Small intestine (tissue), 7 donors: ENCODE results near the gene DNMT1. TPM values are rescaled to one million over a fixed set of nuclear protein-coding genes. Genes with fewer than 3 reads are reported as not detected.

ENCODE experiments used
- DNase-seq, 2 donors: peaks; one replicate each; pipeline versions ENCODE4 v3.0.0 to v3.0.0-alpha.2; 2013
- FAIRE-seq: peaks from 2 replicates; lab custom pipeline; 2012; peaks lifted over from hg19 to GRCh38; lab: Jason Lieb, UNC
- H3K27ac ChIP-seq, 3 donors: one replicate each; pipeline ENCODE4 v1.5.1; 2013; ENCODE audit warnings: low read length in 2 of 3, mild to moderate bottlenecking in 2 of 3, control low read depth in 1 of 3, inconsistent platforms in 1 of 3, low read depth in 1 of 3, moderate library complexity in 1 of 3
- H3K27me3 ChIP-seq, 3 donors: one replicate each; pipeline ENCODE4 v1.6.1; 2013; ENCODE audit warnings: low read length in 3 of 3, inconsistent platforms in 1 of 3; ENCODE audit not compliant: control insufficient read depth in 3 of 3, insufficient read depth in 3 of 3
- H3K36me3 ChIP-seq, 3 donors: one replicate each; pipeline ENCODE4 v1.6.1; 2013; ENCODE audit warnings: low read length in 3 of 3, inconsistent platforms in 1 of 3, low read depth in 1 of 3, mild to moderate bottlenecking in 1 of 3, moderate library complexity in 1 of 3; ENCODE audit not compliant: control insufficient read depth in 3 of 3, insufficient read depth in 2 of 3
- H3K4me1 ChIP-seq, 3 donors: one replicate each; pipeline ENCODE4 v1.6.1; 2013; ENCODE audit warnings: low read length in 2 of 3, inconsistent platforms in 1 of 3, low read depth in 1 of 3, mild to moderate bottlenecking in 1 of 3, moderate library complexity in 1 of 3; ENCODE audit not compliant: control insufficient read depth in 3 of 3, insufficient read depth in 2 of 3
- H3K4me3 ChIP-seq, 3 donors: one replicate each; pipeline ENCODE4 v1.5.1; 2013; ENCODE audit warnings: low read length in 3 of 3, control low read depth in 1 of 3, inconsistent platforms in 1 of 3, low read depth in 1 of 3, mild to moderate bottlenecking in 1 of 3, moderate library complexity in 1 of 3
- H3K9me3 ChIP-seq, 2 donors: one replicate each; pipeline ENCODE4 v1.6.1; 2013; ENCODE audit warnings: low read depth in 1 of 2, low read length in 1 of 2; ENCODE audit not compliant: control insufficient read depth in 2 of 2, insufficient read depth in 1 of 2
- WGBS, 3 donors: extraction: QIAGEN DNeasy Blood & Tissue Kit; methylation state at CpG; one replicate each; pipeline ENCODE4 v1.1.7; 2013; 5-methylcytosine and 5-hydroxymethylcytosine counted together
- polyA plus RNA-seq, 4 donors: library from polyadenylated mRNA; stranded (reverse) in 3 of 4; unstranded in 1 of 4; fragments of 200-250 nt in 3 of 4; fragments of 120-200 nt in 1 of 4; gene quantifications; one replicate each; pipeline versions ENCODE4 v1.2.1 to v1.2.3, GENCODE V29; 2013
- donor health status: healthy with polysubstance abuse.
- donor health status: control.
- donor health status: control.
- donor health status: Bipolar disorder and iron deficiency.
- donor health status: healthy.

Gene DNMT1
- polyA plus RNA-seq, 4 donors, result 10.0 to 44.8 (median 22.9) TPM

DNA sequence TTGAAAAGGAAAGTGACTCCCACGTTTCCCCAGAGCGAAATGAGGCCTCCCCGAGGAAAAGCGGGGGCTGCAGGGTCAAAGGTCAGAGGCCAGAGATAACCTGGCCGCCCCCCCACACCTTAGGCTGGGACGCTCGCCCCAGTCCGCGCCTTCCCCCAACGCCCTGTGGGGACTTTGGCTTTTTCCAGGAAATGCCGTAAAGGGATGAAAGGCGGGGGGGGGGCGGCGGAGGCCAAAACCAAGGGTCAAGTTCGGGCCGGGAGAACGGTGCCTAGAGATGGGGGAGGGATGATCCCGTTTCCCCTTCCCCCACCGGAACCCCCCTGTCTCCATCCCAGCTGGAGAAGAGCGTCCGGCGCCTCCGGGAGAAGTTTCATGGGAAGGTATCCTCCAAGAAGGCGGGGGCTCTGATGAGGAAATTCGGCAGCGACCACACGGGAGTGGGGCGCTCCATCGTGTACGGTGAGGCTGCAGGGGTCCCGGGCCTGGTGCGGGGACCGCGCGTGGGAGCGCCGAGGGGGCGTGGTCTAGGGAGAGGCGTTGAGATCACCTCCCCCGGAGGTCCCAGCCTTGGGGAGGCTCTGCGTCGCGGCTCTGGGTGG lies 108.1 kb downstream of the DNMT1 start:
- 5 to 9% (median 9%) methylated on average over 40 to 43 of the region's 43 CpGs for WGBS, 3 donors
- peak overlapping the region; percentile 89 to 99 (median 94) for H3K4me3 ChIP-seq
- no peaks in the 10 kb centered on the region for H3K27me3 ChIP-seq
- peak; percentile 39 to 74 for DNase-seq
- H3K27ac ChIP-seq, result peak overlapping the region; percentile 89 to 94 (median 92)
- peaks cover 0 to 29% (median 4%) of the 10 kb centered on the region in 3 donors for H3K36me3 ChIP-seq
- H3K4me1 ChIP-seq, result peaks cover 0 to 6% (median 4%) of the 10 kb centered on the region in 3 donors
- H3K9me3 ChIP-seq, result peaks cover 0 to 13% of the 10 kb centered on the region in 2 donors
- FAIRE-seq, result no peak

- peaks cover 0 to 13% of the 10 kb centered on the region in 2 donors for H3K9me3 ChIP-seq
- no peak for FAIRE-seq
- peak within 1 kb of the TSS; percentile 89 to 99 (median 94) for H3K4me3 ChIP-seq
- H3K4me1 ChIP-seq, result peaks cover 0 to 6% (median 4%) of the 10 kb centered on the region in 3 donors
- peaks cover 0 to 21% (median 0%) of the 10 kb centered on the region in 3 donors for H3K36me3 ChIP-seq
- H3K27ac ChIP-seq, result peak within 1 kb of the TSS; percentile 89 to 94 (median 92)
- 3 to 4% (median 4%) methylated on average over 70 to 81 of the region's 81 CpGs for WGBS, 3 donors
- H3K27me3 ChIP-seq, result no peaks in the 10 kb centered on the region
- peak; percentile 88 to 93 for DNase-seq
Measured at GRCh38 chr19:10085641-10086590, 108.8 kb downstream of the DNMT1 start, which contains the start of gene SHFL. TSS of gene SHFL (plus strand) at chr19:10086317. CDS start at chr19:10086428, 111 bp downstream.

DNA sequence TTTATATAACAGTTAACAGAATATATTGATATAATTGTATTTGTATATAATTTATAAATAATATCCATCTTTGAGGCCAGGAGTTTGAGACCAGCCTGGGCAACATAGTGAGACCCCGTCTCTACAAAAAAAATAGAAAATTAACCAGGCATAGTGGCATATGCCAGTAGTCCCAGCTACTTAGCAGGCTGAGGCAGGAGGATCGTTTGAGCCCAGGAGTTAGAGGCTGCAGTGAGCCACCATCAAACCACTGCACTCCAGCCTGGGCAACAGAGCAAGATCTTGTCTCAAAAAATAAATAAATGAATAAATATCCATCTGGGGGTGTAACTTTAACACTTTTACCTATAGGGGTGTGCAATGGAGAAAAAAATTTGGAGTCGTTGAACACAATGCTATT lies 110.0 kb downstream of the DNMT1 start:
- WGBS, 3 donors, result 48 to 74% (median 66%) methylated on average over 3 of the region's 3 CpGs
- Histone ChIP-seq H3K27me3 (no peaks in the 10 kb centered on the region), H3K27ac (no peak overlapping the region), H3K4me1 (peaks cover 0 to 6% (median 4%) of the 10 kb centered on the region in 3 donors), H3K36me3 (peaks cover 0 to 12% (median 0%) of the 10 kb centered on the region in 3 donors), H3K9me3 (peaks cover 0 to 9% of the 10 kb centered on the region in 2 donors), H3K4me3 (no peak overlapping the region)
- DNase-seq (no peak), FAIRE-seq (no peak)

DNA sequence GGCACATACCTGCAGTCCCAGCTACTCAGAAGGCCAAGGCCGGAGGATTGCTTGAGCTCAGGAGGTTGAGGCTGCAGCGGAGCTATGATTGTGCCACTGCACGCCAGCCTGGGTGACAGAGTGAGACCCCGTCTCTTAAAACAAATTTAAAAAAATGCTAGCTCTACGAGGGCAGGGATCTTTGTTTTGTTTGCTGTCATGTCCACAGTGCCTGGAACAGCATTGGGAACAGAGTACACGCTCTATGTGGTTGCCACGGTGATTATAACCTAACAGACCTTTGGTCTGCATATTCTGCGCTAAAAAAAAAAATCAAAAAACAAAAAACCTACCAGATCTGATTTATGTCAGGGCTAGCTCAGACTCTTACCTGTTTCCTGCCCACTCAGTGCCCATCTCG lies 110.8 kb downstream of the DNMT1 start:
- no peak overlapping the region for H3K4me3 ChIP-seq
- peaks cover 0 to 3% (median 0%) of the 10 kb centered on the region in 3 donors for H3K36me3 ChIP-seq
- H3K27ac ChIP-seq, result no peak overlapping the region
- DNase-seq (no peak), FAIRE-seq (no peak)
- H3K27me3 ChIP-seq, result no peaks in the 10 kb centered on the region
- 73 to 82% (median 77%) methylated on average over 9 of the region's 9 CpGs for WGBS, 3 donors
- H3K9me3 ChIP-seq, result no peaks in the 10 kb centered on the region
- peaks cover 0 to 6% (median 4%) of the 10 kb centered on the region in 3 donors for H3K4me1 ChIP-seq

Other genes with a start within 250 kb of the DNMT1 start
- 1 to 10 TPM in 2 of 4 donors, under 1 TPM in 2; 0.54 to 6.1 (median 1.5) TPM for gene COL5A3, start 184.4 kb downstream of the DNMT1 start, polyA plus RNA-seq
- gene RDH8, start 181.5 kb downstream of the DNMT1 start, polyA plus RNA-seq, result not detected
- 10 to 100 TPM; 32.5 to 60.8 (median 37.0) TPM for gene SHFL, start 108.6 kb downstream of the DNMT1 start, polyA plus RNA-seq
- 1 to 10 TPM in 1 of 4 donors, under 1 TPM in 3; 0.45 to 8.7 (median 0.63) TPM for gene ANGPTL6, start 92.3 kb downstream of the DNMT1 start, polyA plus RNA-seq
- 10 to 100 TPM; 26.2 to 48.3 (median 35.3) TPM for gene PPAN, start 88.6 kb downstream of the DNMT1 start, polyA plus RNA-seq
- 10 to 100 TPM in 2 of 4 donors, 1 to 10 TPM in 2; 3.8 to 14.6 (median 9.9) TPM for gene P2RY11, start 83.3 kb downstream of the DNMT1 start, polyA plus RNA-seq
- gene EIF3G, start 75.1 kb downstream of the DNMT1 start, polyA plus RNA-seq, result 100 to 1,000 TPM; 138 to 218 (median 213) TPM
- gene S1PR2, start 36.4 kb upstream of the DNMT1 start, polyA plus RNA-seq, result 1 to 10 TPM in 2 of 4 donors, under 1 TPM in 1, not detected in 1; 0.81 to 4.3 (median 3.2) TPM
- 10 to 100 TPM; 35.0 to 85.8 (median 48.0) TPM for gene MRPL4, start 57.3 kb upstream of the DNMT1 start, polyA plus RNA-seq
- 10 to 100 TPM in 2 of 4 donors, 1 to 10 TPM in 2; 1.6 to 18.2 (median 11.5) TPM for gene ICAM1, start 76.2 kb upstream of the DNMT1 start, polyA plus RNA-seq
- 1 to 10 TPM in 1 of 4 donors, under 1 TPM in 2, not detected in 1; 0.54 to 2.1 (median 0.58) TPM for gene ICAM4, start 92.0 kb upstream of the DNMT1 start, polyA plus RNA-seq
- gene ICAM5, start 95.0 kb upstream of the DNMT1 start, polyA plus RNA-seq, result under 1 TPM in 3 of 4 donors, not detected in 1; 0.10 to 0.54 (median 0.52) TPM
- gene ZGLP1, start 114.9 kb upstream of the DNMT1 start, polyA plus RNA-seq, result 1 to 10 TPM; 5.8 to 9.5 (median 7.7) TPM
- 10 to 100 TPM; 15.1 to 22.9 (median 18.0) TPM for gene FDX2, start 121.1 kb upstream of the DNMT1 start, polyA plus RNA-seq
- 10 to 100 TPM; 14.1 to 50.0 (median 21.1) TPM for gene RAVER1, start 138.6 kb upstream of the DNMT1 start, polyA plus RNA-seq
- 10 to 100 TPM in 3 of 4 donors, 1 to 10 TPM in 1; 8.3 to 23.8 (median 16.0) TPM for gene ICAM3, start 144.7 kb upstream of the DNMT1 start, polyA plus RNA-seq
- 100 to 1,000 TPM in 3 of 4 donors, 10 to 100 TPM in 1; 81.8 to 162 (median 124) TPM for gene TYK2, start 185.6 kb upstream of the DNMT1 start, polyA plus RNA-seq
- gene CDC37, start 208.6 kb upstream of the DNMT1 start, polyA plus RNA-seq, result 100 to 1,000 TPM; 128 to 202 (median 147) TPM
- 1 to 10 TPM in 3 of 4 donors, under 1 TPM in 1; 0.67 to 3.5 (median 2.0) TPM for gene PDE4A, start 225.6 kb upstream of the DNMT1 start, polyA plus RNA-seq